ENCODE data around the gene SIN3A.
"Not testable (repeated sequence)": the region's sequence is repeated elsewhere in the genome, so short reads cannot be mapped to it uniquely, and the experiment has no call there.

SIN3A gene

DNA sequence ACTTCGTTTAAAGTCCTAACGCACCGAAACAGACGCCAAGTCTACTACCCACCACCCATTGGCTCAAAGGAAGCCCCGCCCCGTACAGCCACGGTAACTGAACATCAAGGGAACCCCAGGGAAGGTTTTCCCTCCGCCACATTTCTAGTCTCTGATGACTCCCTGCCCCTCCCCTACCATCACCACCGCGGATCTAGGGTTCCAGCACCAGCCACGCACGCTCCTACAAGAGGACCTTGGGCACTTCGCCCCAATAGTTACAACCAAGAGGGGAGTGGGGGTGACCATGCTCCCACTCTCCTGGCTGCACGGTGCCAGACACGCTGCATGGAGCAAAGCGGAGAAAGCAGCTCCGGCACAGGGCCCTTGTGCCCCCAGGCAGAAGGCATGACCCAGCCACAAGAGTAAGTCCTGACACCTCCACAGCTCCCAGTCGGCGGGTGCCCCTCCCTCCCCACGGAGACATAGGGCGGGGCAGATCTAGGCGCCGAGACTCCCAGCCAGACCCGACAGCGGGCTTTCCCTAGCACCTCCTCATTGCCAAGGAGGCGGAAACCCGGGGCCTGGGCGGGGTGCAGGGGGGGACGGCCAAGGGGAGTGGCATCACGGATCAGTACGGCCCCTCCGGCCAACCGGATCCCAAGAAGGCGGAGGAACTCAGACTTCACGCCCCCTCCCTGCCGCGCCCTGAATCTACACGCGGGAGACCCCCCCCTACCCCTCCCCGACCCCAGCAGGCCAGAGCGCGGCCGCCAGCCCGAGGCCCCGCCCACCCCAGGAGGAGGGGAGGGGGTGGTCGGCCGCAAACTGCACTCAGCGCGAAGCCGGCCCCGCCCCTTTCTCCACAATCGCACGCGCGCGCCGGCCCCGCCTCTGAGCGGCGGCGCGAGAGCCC is 936 bp downstream of the SIN3A start:
- peak; percentile 97 for DNase-seq (ENCODE audit: low spot score)

DNA sequence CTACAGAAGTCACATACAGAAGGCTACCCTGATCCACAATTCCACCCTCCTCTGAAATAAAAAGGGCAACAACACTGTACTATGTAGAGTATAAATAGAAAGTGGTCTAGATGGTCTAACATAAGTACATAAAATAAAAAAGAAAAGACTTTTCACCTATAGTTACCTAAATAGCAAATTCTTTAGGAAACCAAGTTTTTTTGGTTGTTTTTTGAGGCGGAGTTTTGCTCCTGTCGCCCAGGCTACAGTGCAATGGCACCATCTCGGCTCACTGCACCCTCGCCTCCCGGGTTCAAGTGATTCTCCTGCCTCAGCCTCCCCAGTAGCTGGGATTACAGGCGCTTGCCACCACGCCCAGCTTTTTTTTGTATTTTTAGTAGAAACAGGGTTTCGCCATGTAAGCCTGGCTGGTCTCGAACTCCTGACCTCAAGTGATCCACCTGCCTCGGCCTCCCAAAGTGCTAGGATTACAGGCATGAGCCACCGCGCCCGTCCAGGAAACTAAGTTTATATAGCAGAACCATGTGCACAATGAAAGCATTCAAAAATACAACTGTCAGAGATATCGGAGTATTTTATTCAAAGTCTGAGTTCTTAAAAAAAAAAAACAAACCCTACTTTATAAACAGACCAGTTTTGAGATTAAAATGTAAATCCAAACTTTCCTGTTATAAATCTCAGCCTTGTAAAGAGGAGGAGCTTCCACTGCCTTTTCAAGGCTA is 1.7 kb downstream of the SIN3A start:
- DNase-seq (ENCODE audit: low spot score), result no peak

DNA sequence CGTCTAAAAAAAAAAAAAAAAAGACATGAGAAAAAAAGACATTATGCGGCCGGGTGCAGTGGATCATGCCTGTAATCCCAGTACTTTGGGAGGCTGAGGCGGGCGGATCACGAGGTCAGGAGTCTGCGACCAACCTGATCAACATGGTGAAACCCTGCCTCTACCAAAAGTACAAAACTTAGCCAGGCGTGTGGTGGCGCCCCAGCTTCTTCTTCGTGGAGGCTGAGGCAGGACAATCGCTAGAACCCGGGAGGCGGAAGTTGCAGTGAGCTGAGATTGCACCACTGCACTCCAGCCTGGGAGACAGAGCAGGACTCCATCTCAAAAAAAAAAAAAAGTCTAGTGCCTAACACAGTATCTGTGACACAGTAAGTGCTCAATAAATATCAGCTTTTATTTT is 3.3 kb downstream of the SIN3A start:
- DNase-seq (ENCODE audit: low spot score), result not testable (repeated sequence)

DNA sequence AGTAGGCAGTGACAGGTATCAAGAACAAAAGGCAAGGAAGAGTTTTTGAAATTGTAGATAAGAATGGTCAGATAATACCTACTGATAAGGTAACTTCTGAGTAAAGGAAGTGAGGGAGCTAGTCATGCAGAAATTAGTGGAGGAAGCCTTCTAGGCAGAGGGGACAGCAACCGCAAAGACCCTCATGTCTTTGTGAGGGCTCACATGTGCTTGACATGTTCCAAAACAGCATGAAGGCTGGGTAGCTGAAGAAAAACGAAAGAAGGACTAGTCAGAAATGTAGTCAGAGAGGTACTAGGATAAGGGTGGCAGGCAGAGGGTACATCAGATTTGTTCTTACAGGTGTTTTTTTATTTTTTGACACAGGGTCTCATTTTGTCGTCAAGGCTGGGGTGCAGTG is 5.3 kb downstream of the SIN3A start:
- DNase-seq (ENCODE audit: low spot score), result peak; percentile 39

DNA sequence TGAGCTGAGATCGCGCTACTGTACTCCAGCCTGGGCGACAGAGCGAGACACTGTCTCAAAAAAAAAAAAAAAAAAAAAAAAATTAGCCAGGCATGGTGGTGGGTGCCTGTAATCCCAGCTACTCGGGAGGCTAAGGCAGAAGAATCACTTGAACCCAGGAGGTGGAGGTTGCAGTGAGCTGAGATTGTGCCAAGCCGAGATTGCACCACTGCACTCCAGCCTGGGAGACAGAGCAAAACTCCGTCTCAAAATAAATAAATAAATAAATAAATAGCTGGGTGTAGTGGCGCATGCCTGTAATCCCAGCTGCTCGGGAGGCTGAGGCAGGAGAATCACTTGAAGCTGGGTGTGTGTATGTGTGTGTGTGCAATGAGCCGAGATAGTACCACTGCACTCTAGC is 6.2 kb downstream of the SIN3A start:
- not testable (repeated sequence) for DNase-seq (ENCODE audit: low spot score)

DNA sequence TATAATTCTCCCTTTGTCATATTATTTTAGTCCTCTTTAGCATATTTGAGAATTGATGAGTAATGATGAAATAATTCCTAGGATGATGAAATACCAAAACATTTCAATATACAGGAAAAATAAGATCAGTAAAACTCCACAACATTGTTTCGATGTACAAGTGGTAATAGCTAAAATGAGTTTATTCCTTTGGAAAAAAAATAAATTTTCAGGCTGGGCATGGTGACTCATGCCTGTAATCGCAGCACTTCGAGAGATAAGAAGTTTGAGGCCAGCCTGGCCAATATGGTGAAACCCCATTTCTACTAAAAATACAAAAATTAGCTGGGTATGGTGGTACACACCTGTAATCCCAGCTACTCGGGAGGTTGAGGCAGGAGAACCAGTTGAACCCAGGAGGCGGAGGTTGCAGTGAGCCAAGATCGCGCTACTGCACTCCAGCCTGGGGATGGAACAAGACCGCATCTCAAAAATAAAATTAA is 7.5 kb downstream of the SIN3A start:
- DNase-seq (ENCODE audit: low spot score), result not testable (repeated sequence)

DNA sequence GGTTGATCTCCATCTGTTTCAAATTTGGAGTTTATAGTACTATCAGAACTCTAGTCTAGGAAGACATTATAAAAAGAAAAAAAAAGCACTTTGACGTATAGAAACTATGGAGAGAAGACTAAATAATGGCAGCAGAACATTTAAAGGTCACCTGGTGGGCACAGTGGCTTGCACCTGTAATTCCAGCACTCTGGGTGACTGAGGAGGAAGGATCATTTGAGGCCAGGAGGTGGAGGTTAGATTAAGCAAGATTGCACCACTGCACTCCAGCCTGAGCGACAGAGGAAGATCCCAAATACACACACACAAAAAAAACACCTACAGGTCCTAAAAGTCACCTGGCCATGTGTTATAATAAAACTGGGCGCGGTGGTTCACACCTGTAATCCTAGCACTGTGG is 13.8 kb downstream of the SIN3A start:
- no peak for DNase-seq (ENCODE audit: low spot score)

DNA sequence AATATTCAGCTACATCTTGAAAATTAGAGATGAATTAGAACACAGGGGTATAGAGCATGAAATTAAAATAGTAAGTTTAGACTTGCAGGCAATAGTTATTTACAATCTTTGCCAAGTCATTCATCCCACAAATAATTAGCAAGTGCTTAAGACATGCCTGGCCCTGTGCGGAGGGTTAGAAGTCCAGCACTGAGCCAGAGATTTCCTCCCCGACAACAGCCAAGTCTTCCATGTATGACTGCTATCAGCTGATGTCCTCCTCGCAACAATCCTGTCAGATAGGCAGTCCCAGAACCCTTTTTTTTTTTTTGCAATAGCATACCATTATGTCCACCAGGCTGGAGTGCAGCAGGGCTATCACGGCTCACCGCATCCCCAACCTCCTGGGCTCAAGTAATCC is 14.6 kb downstream of the SIN3A start:
- DNase-seq (ENCODE audit: low spot score), result no peak

DNA sequence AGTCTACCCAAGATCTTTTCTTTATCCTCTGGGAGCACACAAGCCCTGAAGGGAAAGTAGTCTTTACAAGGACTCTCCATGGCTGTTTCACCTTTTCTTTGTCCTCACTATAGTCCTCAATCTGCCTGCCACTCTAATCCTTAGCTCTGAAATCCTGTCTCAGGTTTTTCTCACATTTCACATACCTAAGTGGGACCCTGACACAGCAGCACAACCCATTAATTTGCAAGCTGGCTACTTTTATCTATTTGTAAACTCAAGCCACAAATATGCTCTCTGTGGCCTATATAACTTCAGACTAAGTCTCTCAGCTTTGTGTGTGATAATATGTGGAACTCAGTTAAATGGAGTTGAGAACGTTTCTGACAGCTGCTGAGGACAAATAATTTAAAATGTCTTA is 19.8 kb downstream of the SIN3A start:
- no peak for DNase-seq (ENCODE audit: low spot score)

DNA sequence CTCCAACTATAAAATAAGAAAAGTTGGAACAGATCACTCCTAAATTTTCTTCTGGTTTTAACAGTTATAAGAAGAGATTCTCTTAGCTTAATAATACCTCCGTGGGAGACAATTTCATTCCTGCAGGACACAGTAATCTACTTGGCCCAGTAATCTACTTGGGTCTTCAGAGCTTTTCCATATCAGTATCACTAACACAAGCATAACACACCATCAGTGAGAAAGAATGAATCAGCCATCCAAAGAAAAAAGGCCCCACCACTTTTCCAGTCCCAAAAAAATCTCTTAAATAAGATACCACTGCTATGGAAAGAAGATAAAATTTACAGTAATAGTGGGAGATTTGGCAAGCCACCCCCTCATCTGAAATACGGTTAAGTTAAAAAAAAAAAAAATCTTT is 20.2 kb downstream of the SIN3A start:
- no peak for DNase-seq (ENCODE audit: low spot score)

DNA sequence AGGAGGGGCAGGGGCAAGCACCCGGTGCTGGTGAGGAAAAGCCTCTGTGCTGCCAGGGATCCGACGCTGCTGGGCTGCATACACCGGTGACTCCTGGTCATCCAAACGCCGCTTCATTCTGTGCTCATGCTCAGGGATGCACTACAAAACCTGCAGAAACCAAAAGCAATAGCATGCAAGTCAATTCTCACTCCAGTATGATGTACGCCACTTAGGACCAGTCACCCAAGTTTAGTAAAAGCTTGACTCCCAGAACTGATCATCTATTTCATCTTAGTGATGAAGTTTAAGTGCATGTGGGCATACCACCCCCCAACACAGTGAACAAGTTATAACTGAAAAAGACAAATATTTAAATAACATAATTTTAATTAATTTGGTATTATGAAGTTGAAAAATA is 21.2 kb downstream of the SIN3A start:
- no peak for DNase-seq (ENCODE audit: low spot score)

DNA sequence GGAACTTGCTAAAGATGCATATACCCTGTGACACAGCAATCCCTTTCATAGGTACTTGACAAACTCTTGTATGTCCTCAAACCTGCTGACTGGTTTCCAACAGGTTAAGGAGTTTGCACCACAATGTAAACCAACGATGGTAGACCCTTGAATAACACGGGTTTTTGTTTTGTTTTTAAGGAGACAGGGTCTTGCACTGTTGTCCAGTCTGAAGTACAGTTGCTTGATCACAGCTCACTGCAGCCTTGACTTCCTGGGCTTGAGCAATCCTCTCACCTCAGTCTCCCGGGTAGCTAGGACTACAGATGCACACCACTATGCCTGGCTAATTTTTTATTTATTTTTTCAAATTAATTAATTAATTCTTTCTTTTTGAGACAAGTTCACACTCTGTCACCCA is 23.3 kb downstream of the SIN3A start:
- no peak for DNase-seq (ENCODE audit: low spot score)

DNA sequence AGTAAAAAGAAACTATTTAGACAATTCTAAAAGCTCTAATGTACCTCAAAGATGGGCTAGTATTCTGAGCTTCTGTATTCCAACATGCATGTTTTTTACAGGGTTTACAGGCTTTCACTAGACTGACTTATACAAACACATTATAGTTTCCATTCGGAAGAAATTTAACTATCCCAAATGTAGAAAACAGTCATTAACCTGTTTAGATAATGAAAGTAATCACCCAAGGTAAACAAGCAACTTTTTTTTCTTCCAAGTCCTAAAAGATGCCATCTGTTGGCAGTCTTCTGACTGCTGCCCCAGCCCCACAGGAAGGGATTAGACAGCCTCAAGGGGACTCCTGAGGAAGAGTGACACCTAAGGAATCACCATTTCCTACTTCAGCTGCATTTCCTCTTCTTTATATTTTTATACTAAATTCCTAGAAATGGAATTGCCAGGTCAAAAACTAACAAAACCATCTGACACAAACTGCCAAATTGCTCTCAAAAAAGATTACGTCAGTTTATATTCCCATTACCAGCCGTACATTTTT is 25.5 kb downstream of the SIN3A start:
- no peak for DNase-seq (ENCODE audit: low spot score)

DNA sequence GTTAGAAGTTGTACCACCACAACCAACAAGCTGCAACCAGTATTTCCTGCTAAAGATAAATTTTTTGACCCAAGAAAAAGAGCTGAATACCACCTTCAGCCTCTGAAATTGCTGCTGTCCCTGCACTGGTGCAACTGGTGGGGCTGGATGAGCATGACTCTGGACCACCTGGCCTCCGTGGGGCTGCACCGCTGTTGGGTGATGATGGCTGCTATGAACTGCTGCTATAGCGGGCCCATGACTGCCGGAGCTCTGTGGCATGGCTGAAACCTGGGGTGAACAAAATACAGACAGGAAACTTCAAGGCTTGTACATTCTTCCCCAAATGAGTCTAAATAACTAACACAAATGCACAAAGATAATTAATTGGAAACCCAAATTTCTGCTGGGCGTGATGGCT is 28.9 kb downstream of the SIN3A start:
- no peak for DNase-seq (ENCODE audit: low spot score)

DNA sequence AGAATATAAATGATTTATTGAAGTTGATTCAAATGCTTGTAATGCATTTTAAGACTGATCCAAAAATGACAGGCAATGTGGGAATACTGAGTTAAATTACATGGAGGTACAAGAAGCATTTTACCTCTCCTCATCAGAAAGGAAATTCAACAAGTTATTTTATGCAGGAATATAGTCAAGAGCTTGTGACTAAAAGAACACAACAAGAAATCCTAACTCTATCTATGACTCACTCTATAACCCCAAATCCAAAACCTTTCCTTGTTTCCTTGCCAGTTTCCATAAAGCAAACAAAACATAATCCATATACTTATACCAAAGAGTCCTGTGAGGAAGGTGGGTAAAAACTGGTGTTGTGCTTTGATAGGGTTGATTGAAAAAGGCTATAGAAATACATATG is 30.8 kb downstream of the SIN3A start:
- no peak for DNase-seq (ENCODE audit: low spot score)

DNA sequence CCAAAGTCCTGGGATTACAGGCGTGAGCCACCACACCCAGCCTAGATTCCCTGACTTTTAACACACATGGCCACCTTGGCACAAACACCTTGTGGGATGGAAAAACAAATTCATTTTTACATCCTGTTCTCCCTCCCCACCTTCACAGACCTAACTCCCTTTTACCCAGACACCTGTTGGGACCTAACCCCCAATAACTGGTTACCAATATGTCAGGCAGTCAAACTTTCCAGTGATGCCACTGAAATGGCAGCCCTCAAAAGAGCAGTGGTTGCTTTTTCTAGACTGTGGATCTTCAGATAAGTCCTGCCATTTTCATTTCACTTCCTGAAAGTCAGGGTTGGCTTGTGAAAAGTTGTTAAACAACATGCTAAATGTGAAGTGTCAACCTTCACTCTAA is 34.9 kb downstream of the SIN3A start:
- DNase-seq (ENCODE audit: low spot score), result no peak

DNA sequence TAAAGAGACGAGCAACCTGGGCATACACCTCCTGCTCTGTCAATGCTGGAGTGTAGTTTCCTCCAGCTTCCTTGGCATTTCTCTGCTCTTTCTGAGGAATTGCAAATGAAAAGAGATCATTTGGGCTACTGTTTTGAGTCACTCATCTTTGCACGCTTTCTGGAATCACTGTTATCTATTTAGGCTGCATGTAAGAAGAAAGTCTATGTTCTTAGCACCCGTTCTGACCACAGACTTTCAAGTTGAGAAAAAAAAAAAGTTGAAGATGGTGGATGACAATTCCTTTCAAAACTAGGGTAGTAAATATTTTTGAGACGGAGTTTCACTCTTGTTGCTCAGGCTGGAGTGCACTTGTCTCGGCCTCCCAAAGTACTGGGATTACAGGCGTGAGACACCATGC is 41.3 kb downstream of the SIN3A start:
- DNase-seq (ENCODE audit: low spot score), result no peak

DNA sequence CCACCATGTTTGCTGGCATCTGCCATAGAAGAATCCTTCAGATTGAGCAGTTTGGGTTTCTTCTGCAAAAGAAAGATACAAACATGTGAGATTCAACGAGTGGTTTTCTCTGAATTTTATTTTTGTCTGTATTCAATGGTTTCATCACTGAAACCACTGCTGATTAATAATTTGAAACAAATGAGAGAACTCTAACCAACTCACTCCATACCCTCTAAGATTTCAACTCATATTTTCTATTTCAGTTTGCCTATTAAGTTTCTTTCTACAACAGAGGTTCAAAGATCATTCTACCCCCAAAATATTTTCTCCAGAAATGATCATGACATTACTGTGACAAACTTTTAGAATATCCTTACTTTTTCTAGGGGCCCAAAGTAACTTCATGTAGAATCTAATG is 44.4 kb downstream of the SIN3A start:
- DNase-seq (ENCODE audit: low spot score), result no peak

DNA sequence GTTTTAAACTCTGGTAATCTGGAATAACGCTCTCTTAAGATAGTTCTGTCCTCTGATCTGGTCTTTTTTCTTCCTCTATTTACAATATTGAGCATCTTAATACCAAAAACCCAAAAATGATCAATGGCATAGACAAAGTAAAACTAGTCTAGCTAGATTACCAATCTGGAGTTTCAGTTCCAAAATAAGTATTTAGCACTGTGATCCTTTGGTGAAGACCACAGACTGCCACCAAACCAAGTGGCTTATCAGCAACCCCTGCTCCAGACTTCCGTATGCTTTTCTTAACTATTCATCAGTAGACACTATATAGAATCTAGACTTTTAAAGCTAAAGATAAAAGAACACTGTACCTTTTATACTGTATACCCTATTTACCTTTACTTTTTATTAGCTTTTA is 47.6 kb downstream of the SIN3A start:
- no peak for DNase-seq (ENCODE audit: low spot score)

DNA sequence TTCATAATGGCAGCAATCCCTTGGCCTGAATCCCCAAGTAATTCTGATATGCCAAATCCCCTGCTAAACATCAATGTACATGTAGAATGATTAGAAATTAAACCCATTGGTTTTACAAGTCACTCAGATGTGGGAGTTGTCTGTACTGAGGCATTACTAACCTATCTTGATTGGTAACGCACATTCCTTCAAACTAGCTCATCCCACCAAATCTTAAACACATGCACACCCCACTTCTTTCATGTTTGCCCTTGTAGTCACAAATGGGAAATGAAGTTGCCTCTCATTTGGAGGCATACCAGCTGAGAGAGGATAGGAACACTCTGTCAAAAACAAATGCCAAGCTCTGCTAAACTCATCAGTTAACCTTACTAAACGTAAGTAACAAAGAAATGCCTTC is 54.0 kb downstream of the SIN3A start:
- no peak for DNase-seq (ENCODE audit: low spot score)

DNA sequence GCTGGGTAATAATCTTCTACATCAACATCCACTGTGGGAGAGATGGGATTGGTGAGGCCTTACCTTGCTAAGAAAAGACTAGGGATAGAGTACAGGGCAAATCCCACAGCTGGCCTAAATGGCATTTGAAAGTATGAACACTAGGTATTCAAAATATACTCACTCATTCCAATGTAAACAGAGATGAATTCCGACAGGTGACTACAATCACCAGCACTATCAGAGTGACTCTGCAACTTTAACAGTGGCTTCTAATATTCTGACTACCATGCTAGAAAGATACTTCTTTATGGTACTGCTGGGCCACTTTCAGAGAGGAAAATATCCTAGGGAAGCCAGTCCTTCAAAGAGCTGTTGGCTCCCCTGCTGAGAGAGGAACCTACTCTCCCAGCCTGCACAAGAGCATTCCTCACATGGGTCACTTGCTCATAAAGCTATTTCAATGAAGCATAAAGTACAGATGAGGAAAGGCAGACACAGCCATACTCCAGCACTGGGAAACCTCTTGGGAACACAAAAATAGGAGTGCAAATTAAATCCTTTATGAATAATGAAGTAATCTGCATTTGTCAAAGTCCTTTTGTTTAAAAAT is 61.6 kb downstream of the SIN3A start:
- DNase-seq (ENCODE audit: low spot score), result no peak

DNA sequence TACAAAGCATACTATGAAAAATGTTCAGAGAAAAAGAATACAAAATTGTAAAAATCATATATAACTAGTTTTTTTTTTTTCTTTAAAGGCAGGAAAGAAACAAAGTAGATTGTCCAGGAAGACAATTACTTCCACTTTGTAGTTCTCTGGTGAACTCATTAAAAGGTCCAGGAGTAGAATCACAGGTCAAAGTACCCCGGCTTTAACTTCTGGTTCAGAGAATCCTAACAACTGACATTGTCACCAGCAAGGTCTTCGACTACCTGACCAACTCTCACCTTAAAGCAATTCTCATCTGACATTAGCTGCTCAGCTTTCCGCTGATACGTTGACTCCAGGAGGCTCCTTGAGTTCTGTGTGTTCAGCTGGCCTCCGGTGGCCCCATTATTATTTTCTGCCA is 67.5 kb downstream of the SIN3A start:
- not testable (repeated sequence) for DNase-seq (ENCODE audit: low spot score)

DNA sequence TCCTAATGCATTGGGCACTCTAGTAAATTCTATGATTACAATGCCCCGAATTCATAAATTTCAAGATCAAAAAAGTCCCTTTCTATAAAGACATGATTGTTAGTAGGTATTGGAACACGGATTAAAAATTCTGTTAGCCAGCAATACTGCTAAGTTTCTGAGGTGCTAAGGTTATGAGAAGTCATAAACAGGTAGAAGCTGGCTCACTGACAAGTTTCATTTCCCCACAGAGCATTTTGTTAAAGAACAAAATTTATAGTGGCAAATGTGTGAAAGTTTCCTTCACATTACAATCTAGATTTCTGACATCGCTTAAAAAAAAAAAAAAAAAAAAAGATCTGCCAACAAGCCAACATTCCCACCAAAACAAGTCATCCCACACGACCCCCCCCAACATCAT is 70.7 kb downstream of the SIN3A start:
- no peak for DNase-seq (ENCODE audit: low spot score)

All from NAMALWA (cell line).